ENCODE data around the gene MST1R. TPM values are rescaled to one million over a fixed set of nuclear protein-coding genes. Genes with fewer than 3 reads are reported as not detected.

The MST1R gene
- total RNA-seq, 1 donor from 2014 or later: 1.7 TPM

- Histone ChIP-seq H3K4me1 (peaks cover 4% of the 10 kb centered on the region), H3K27ac (replicated peaks) (no peak overlapping the region), H3K36me3 (no peaks in the 10 kb centered on the region), H3K4me3 (no peak overlapping the region), H3K27me3 (ENCODE audit: low read depth) (no peaks in the 10 kb centered on the region), H3K9me3 (replicated peaks) (no peaks in the 10 kb centered on the region)
- intact Hi-C loops (cut with micrococcal nuclease): no loop called here
- TF ChIP-seq, protein P1, sequence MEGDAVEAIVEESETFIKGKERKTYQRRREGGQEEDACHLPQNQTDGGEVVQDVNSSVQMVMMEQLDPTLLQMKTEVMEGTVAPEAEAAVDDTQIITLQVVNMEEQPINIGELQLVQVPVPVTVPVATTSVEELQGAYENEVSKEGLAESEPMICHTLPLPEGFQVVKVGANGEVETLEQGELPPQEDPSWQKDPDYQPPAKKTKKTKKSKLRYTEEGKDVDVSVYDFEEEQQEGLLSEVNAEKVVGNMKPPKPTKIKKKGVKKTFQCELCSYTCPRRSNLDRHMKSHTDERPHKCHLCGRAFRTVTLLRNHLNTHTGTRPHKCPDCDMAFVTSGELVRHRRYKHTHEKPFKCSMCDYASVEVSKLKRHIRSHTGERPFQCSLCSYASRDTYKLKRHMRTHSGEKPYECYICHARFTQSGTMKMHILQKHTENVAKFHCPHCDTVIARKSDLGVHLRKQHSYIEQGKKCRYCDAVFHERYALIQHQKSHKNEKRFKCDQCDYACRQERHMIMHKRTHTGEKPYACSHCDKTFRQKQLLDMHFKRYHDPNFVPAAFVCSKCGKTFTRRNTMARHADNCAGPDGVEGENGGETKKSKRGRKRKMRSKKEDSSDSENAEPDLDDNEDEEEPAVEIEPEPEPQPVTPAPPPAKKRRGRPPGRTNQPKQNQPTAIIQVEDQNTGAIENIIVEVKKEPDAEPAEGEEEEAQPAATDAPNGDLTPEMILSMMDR (IDR thresholded peaks at IDR 0.05; ENCODE audit: borderline replicate concordance): no peak
- no peak for DNase-seq
Measured at GRCh38 chr3:49895791-49896190, 7.9 kb downstream of the MST1R start.

- intact Hi-C loops (cut with micrococcal nuclease): no loop called here
- no peaks in the 10 kb centered on the region for H3K36me3 ChIP-seq
- no peak overlapping the region for H3K4me3 ChIP-seq
- TF ChIP-seq, protein P1 (IDR thresholded peaks at IDR 0.05; ENCODE audit: borderline replicate concordance): no peak
- H3K4me1 ChIP-seq: no peaks in the 10 kb centered on the region
- no peak overlapping the region for H3K27ac ChIP-seq (replicated peaks)
- H3K27me3 ChIP-seq (ENCODE audit: low read depth): no peaks in the 10 kb centered on the region
- DNase-seq: no peak
- H3K9me3 ChIP-seq (replicated peaks): no peaks in the 10 kb centered on the region
Measured at GRCh38 chr3:49889296-49889695, 14.4 kb downstream of the MST1R start.

DNA sequence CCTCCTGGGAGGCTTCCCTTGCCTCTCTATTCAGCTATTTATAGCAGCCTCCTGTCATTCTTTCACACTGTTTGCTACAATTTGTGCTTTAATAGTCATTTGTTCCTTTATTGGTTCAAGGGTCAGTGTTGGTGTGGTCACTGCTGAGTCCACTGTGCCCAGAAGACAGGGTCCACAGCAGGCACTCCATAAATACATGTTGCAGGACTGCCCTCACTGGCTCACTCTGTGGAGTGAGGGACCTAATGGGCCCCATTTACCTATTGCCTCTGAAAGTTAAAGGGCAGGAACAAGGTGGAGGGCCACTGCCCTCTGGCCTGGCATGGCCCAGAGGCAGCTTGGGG is 16.8 kb downstream of the MST1R start:
- Histone ChIP-seq H3K27ac (replicated peaks) (no peak overlapping the region), H3K9me3 (replicated peaks) (no peaks in the 10 kb centered on the region), H3K4me3 (no peak overlapping the region), H3K4me1 (peaks cover 10% of the 10 kb centered on the region), H3K36me3 (no peaks in the 10 kb centered on the region), H3K27me3 (ENCODE audit: low read depth) (no peaks in the 10 kb centered on the region)
- intact Hi-C loops (cut with micrococcal nuclease): no loop called here
- DNase-seq: no peak
- TF ChIP-seq, protein P1 (IDR thresholded peaks at IDR 0.05; ENCODE audit: borderline replicate concordance): no peak

DNA sequence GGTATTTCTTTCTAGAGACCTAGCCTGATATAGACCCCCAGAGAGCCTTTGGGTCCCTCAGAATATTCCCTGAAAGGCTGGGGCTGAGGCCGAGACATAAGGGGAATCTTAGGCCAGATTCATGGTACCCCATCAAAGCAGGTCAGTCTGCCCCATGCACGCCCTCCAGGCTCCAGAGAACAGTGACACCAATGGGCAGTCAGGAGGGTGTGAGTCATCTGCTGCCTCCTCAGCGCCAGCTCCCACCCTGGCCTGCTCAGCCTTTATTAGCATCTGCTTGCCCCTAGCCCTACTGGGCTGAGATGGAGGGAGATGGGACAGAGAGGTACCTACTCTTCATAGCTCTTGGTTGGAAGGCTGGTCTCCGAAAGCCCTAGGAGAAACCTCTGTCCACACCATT is 19.7 kb downstream of the MST1R start:
- no peak for DNase-seq
- TF ChIP-seq, protein P1 (IDR thresholded peaks at IDR 0.05; ENCODE audit: borderline replicate concordance): no peak
- H3K4me3 ChIP-seq: no peak overlapping the region
- peaks cover 26% of the 10 kb centered on the region for H3K4me1 ChIP-seq
- no peaks in the 10 kb centered on the region for H3K36me3 ChIP-seq
- H3K27ac ChIP-seq (replicated peaks): no peak overlapping the region
- intact Hi-C loops (cut with micrococcal nuclease): no loop called here
- no peaks in the 10 kb centered on the region for H3K9me3 ChIP-seq (replicated peaks)
- no peaks in the 10 kb centered on the region for H3K27me3 ChIP-seq (ENCODE audit: low read depth)

GRCh38 chr3:49882166-49882565 is 21.5 kb downstream of the MST1R start:
- Histone ChIP-seq H3K4me3 (no peak overlapping the region), H3K27ac (replicated peaks) (peak overlapping the region; percentile 72), H3K4me1 (peaks cover 26% of the 10 kb centered on the region), H3K9me3 (replicated peaks) (no peaks in the 10 kb centered on the region), H3K27me3 (ENCODE audit: low read depth) (no peaks in the 10 kb centered on the region), H3K36me3 (no peaks in the 10 kb centered on the region)
- intact Hi-C loops (cut with micrococcal nuclease): no loop called here
- TF ChIP-seq, protein P1 (IDR thresholded peaks at IDR 0.05; ENCODE audit: borderline replicate concordance): no peak
- DNase-seq: peak; percentile 40
